Activated naive CD4-positive, alpha-beta T cell treated with anti-CD3 and anti-CD28 coated beads, Interleukin-2, amount 10 ng/mL, durations not matched to agents 5 hours and 36 hours (primary cell): ENCODE measurements around the gene STXBP1. TPM values are rescaled to one million over a fixed set of nuclear protein-coding genes. Genes with fewer than 3 reads are reported as not detected.

Source experiments
- total RNA-seq, 2 experiments: library from RNA; stranded (reverse); gene quantifications; one replicate each; pipeline ENCODE4 v1.2.3, GENCODE V29; 2021

Gene STXBP1
- total RNA-seq = 10 to 100 TPM; 21.3 to 23.1 TPM

GRCh38 chr9:127611899-127612790, at the start of gene STXBP1:
Gene STXBP1, plus strand, starts transcription at chr9:127612277. Its CDS starts 127 bp downstream, at chr9:127612404.

GRCh38 chr9:127706836-127707241, 94.8 kb downstream of the STXBP1 start, which contains the start of gene CFAP157:
Gene CFAP157, plus strand, starts transcription at chr9:127706988. Its CDS starts 44 bp downstream, at chr9:127707032.

GRCh38 chr9:127715470-127716337, 103.6 kb downstream of the STXBP1 start, which contains the start of the genes PTRH1 and TTC16:
Gene PTRH1, minus strand, starts transcription at chr9:127715663. Its CDS starts 24 bp downstream, at chr9:127715639.
Gene TTC16, plus strand, starts transcription at chr9:127716079. Its CDS starts 67 bp downstream, at chr9:127716146.

GRCh38 chr9:127734747-127735529, 122.9 kb downstream of the STXBP1 start, which contains the start of gene TOR2A:
Gene TOR2A, minus strand, starts transcription at chr9:127735294. Its CDS starts 24 bp downstream, at chr9:127735270.

Other genes with a start within 250 kb of the STXBP1 start
- gene SLC2A8, start 215.1 kb upstream of the STXBP1 start, total RNA-seq = 1 to 10 TPM; 1.7 to 1.8 TPM
- 10 to 100 TPM; 10.3 to 10.4 TPM for gene ZNF79, start 187.9 kb upstream of the STXBP1 start, total RNA-seq
- gene RPL12, start 160.9 kb upstream of the STXBP1 start, total RNA-seq = 1,000 to 10,000 TPM; 1,831 to 1,874 TPM
- 10 to 100 TPM; 12.7 to 13.8 TPM for gene LRSAM1, start 160.8 kb upstream of the STXBP1 start, total RNA-seq
- under 1 TPM in 1 of 2 experiments, not detected in 1; 0.40 TPM for gene CFAP157, start 94.7 kb downstream of the STXBP1 start, total RNA-seq
- gene PTRH1, start 103.4 kb downstream of the STXBP1 start, total RNA-seq = 1 to 10 TPM; 8.3 to 9.0 TPM
- 1 to 10 TPM; 2.9 to 4.3 TPM for gene TTC16, start 103.8 kb downstream of the STXBP1 start, total RNA-seq
- gene TOR2A, start 123.0 kb downstream of the STXBP1 start, total RNA-seq = 10 to 100 TPM; 18.4 to 20.1 TPM
- 10 to 100 TPM; 70.4 to 70.6 TPM for gene SH2D3C, start 166.4 kb downstream of the STXBP1 start, total RNA-seq
- gene CDK9, start 173.8 kb downstream of the STXBP1 start, total RNA-seq = 100 to 1,000 TPM in 1 of 2 experiments, 10 to 100 TPM in 1; 95.2 to 102 TPM
- gene FPGS, start 190.6 kb downstream of the STXBP1 start, total RNA-seq = 10 to 100 TPM; 73.4 to 77.3 TPM
- gene ENG, start 242.4 kb downstream of the STXBP1 start, total RNA-seq = 10 to 100 TPM; 18.3 TPM